PFSK-1 (cell line): ENCODE results near the gene OR11H6.

Experiments used
- POLR2AphosphoS5 ChIP-seq: IDR thresholded peaks from 2 replicates; pipeline ENCODE4 v1.6.1; 2012; ENCODE audit warnings: low read depth, mild to moderate bottlenecking, control low read depth, low read length, moderate library complexity
- SIN3A ChIP-seq: IDR thresholded peaks from 2 replicates; pipeline ENCODE4 v1.6.1; 2012; ENCODE audit warnings: mild to moderate bottlenecking, low read length, moderate library complexity, borderline replicate concordance; ENCODE audit not compliant: insufficient read depth
- TAF1 ChIP-seq: IDR thresholded peaks from 2 replicates; pipeline ENCODE4 v1.6.1; 2012; ENCODE audit warnings: low read length, control low read depth, borderline replicate concordance; ENCODE audit not compliant: insufficient read depth

DNA sequence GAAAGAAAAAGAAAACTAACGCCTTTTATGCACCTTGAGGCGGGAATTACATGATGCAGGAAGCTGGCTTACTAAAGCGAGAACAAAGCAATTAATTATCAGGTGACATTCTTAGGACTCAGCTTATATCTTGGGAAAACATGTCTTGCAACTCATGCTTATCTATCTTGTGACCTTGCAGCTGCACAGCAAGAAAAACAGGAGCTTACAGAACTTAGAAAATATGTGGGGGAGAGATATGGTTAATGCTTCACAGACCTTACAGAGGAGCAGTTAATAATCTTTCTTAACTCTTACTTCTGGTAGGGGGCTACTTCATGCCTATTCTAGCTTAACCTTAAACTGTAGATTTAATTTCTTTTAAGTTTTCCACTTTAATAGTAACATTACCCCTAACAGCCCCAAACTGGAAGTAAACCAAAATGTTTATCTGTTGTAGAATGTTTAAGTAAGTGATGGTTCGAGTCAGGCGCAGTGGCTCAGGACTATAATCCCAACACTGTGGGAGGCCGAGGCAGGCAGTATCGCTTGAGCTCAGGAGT is 46.0 kb upstream of the OR11H6 start:
- TF ChIP-seq POLR2AphosphoS5 (no peak), TAF1 (no peak), SIN3A (no peak)
